GM12801 (cell line): ENCODE data around the gene PYGB.

Experiments
- CTCF ChIP-seq: IDR thresholded peaks from one replicate; pipeline ENCODE4 v1.5.1; 2011; ENCODE audit warnings: control low read depth; ENCODE audit not compliant: insufficient read length; ENCODE audit errors: extremely low read depth

Gene PYGB

DNA sequence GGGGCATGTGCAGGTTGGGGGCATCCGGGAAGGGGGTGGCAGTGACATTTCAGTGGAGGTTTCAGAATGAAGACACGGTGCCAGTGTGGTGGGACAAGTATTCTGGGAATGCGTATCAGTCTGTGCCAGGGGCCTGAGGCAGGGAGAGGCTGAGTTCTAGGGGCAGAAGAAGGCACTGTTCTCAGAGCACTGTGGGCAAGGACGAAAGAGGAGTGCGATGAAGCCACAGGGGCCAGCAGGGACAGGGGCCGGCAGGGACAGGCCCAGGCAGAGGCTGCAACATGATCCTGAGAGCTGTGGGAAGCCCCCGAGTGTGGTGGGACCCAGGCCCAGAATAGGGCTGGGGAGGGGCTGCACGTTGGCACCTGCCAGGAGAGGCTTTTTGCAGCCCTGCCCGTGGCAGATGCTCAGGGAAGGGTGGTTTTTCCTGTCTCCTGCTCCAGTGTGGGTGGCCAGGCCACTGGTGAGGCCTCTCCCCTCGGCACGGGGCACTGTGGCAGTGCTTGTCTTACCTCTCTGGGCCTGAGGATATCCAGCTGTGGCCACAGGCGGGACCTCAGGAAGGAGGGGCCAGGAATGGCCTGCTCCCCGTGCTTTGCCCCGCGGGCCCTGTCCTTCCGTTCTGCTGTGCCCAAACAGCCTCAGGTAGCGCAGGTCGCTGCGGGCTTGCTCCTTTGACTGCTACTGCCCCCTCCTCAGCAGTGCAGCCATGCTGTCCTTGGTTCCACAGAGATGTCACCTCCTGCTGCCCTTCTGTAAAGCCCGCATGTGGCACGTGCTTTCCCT is 42.4 kb upstream of the PYGB start:
- TF ChIP-seq CTCF, result no peak

- TF ChIP-seq CTCF, result no peak
These were observed 41.9 kb upstream of the PYGB start for GRCh38 chr20:25206063-25206403.

DNA sequence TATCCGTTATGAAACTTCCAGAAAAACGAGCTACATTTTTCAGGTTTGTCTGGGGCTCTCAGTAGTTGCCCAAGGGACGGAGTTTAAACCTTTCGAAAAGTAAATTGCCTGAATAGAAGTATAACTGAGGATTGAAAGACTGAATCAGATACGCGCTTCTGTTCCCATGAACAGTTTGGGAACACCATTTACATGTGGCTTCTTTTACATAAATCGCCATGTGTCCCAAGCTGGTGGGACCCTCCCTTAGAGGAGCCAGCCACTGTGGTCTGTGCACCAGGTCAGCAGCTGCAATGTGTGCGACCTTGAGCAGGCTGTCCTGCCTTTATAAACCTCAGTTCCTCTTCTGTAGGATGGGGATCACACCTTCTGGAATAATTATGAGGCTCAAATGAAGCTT is 41.3 kb upstream of the PYGB start:
- no peak for TF ChIP-seq CTCF

DNA sequence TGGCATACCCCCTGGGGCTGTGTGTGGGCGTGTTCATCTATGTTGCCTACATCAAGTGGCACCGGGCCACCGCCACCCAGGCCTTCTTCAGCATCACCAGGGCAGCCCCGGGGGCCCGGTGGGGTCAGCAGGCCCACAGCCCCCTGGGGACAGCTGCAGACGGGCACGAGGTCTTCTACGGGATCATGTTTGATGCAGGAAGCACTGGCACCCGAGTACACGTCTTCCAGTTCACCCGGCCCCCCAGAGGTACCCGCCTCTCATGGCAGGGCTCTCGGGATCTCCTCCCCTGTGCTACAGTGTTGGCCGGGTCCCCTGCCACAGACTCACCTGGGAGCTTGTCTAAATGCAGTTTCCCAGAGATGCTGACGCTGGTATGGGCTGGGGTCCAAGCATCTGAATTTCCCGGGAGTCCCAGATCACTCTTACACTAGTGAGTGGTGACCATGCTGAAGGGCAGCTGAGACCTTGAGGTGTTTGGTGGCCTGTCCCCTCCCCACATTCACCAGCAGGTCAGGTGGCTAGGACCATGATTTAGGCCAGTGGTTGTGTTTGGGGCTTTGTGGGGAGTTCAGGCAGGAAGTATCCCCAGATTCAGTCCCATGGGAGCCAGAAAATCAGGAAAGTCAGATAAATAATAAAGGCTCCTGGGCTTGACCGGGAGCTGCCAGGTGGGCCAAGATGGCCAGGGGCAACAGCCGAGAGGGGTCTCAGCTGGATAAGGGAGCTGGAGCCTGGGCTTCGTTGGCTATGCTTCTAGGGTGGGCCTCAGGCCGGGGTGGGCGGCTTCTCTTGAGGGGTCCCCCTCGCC is 40.5 kb upstream of the PYGB start:
- no peak for TF ChIP-seq CTCF

GRCh38 chr20:25207960-25208534 is 39.8 kb upstream of the PYGB start:
- TF ChIP-seq CTCF, result no peak

GRCh38 chr20:25209400-25209799 is 38.5 kb upstream of the PYGB start:
- TF ChIP-seq CTCF, result no peak

DNA sequence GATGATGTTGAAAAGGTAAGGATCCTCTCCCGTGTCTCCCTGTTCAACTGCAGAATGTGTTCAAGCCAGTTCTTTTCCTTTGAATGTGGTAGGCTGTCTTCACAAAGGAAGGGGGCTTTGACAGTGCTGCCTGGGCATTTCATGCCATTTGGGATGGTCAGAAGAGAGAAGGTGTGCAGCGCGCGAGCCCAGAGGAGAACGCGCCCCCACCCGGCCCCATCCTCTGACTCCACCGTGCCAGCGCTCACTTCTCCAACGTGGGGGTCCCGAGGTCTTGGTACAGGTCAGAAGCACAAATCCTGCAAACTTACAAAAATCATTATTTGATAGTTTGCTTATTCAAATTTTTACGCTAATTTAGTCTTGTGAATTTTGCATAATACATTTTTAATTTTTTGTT is 38.0 kb upstream of the PYGB start:
- TF ChIP-seq CTCF, result no peak
